Measurements from ENCODE around the gene SPATS2.
"Not testable (repeated sequence)": the region's sequence is repeated elsewhere in the genome, so short reads cannot be mapped to it uniquely, and the experiment has no call there.

SPATS2 gene

GRCh38 chr12:49422114-49422513 is 54.9 kb downstream of the SPATS2 start:
- CTCF ChIA-PET, result no interaction called here
- no peak for DNase-seq (ENCODE audit: extremely low spot score)
- POLR2A ChIA-PET, result interaction anchor here (1.6 kb wide), 1 partner anchor 55 kb away, joined by 5 read pairs; no protein-coding TSS in a partner anchor
- no peak for TF ChIP-seq FOXA1 (IDR thresholded peaks at IDR 0.05)
- no peak for TF ChIP-seq FOXK2 (IDR thresholded peaks at IDR 0.05)
- TF ChIP-seq SP1 (IDR thresholded peaks at IDR 0.05), result no peak
- no peak for TF ChIP-seq SUZ12 (IDR thresholded peaks at IDR 0.05)
- no peak for TF ChIP-seq ELF4 (IDR thresholded peaks at IDR 0.05)
- TF ChIP-seq FOXM1 (IDR thresholded peaks at IDR 0.05; ENCODE audit: borderline replicate concordance), result no peak
- TF ChIP-seq TARDBP (IDR thresholded peaks at IDR 0.05), result no peak
- no peak for TF ChIP-seq L3MBTL2 (conservative IDR thresholded peaks at IDR 0.05)
- no peak for TF ChIP-seq CTBP1 (IDR thresholded peaks at IDR 0.05; ENCODE audit: borderline replicate concordance)
- TF ChIP-seq PKNOX1 (IDR thresholded peaks at IDR 0.05), result no peak
- TF ChIP-seq LEF1 (IDR thresholded peaks at IDR 0.05; ENCODE audit: borderline replicate concordance), result no peak
- no peak for TF ChIP-seq ZNF384 (IDR thresholded peaks at IDR 0.05)
- no peak for TF ChIP-seq ARNT (IDR thresholded peaks at IDR 0.05)
- no peak for TF ChIP-seq BHLHE40 (IDR thresholded peaks at IDR 0.05; ENCODE audit: borderline replicate concordance)
- TF ChIP-seq HDGF (IDR thresholded peaks at IDR 0.05; ENCODE audit: borderline replicate concordance), result no peak

- no peak for DNase-seq (ENCODE audit: extremely low spot score)
- CTCF ChIA-PET, result interaction anchor here (0.5 to 0.8 kb wide), 3 partner anchors 19 to 153 kb away, joined by 3 to 4 read pairs (median 3); no protein-coding TSS in a partner anchor
- POLR2A ChIA-PET, result interaction anchor here (1.0 kb wide), 1 partner anchor 62 kb away, joined by 7 read pairs; the partner anchor contains the start of gene SPATS2
- no peak for TF ChIP-seq FOXA1 (IDR thresholded peaks at IDR 0.05)
- no peak for TF ChIP-seq ELF4 (IDR thresholded peaks at IDR 0.05)
- no peak for TF ChIP-seq CTBP1 (IDR thresholded peaks at IDR 0.05; ENCODE audit: borderline replicate concordance)
- TF ChIP-seq SUZ12 (IDR thresholded peaks at IDR 0.05), result no peak
- TF ChIP-seq FOXM1 (IDR thresholded peaks at IDR 0.05; ENCODE audit: borderline replicate concordance), result no peak
- no peak for TF ChIP-seq ZNF384 (IDR thresholded peaks at IDR 0.05)
- no peak for TF ChIP-seq ARNT (IDR thresholded peaks at IDR 0.05)
- no peak for TF ChIP-seq HDGF (IDR thresholded peaks at IDR 0.05; ENCODE audit: borderline replicate concordance)
- no peak for TF ChIP-seq FOXK2 (IDR thresholded peaks at IDR 0.05)
- no peak for TF ChIP-seq NFRKB (IDR thresholded peaks at IDR 0.05)
- no peak for TF ChIP-seq TARDBP (IDR thresholded peaks at IDR 0.05)
- no peak for TF ChIP-seq BHLHE40 (IDR thresholded peaks at IDR 0.05; ENCODE audit: borderline replicate concordance)
- no peak for TF ChIP-seq L3MBTL2 (conservative IDR thresholded peaks at IDR 0.05)
- no peak for TF ChIP-seq LEF1 (IDR thresholded peaks at IDR 0.05; ENCODE audit: borderline replicate concordance)
- TF ChIP-seq PKNOX1 (IDR thresholded peaks at IDR 0.05), result no peak
- no peak for TF ChIP-seq SP1 (IDR thresholded peaks at IDR 0.05)
Observed at GRCh38 chr12:49428793-49429192, 61.5 kb downstream of the SPATS2 start.

GRCh38 chr12:49432616-49433015 is 65.4 kb downstream of the SPATS2 start:
- ChIA-PET POLR2A (no interaction called here), CTCF (no interaction called here)
- no peak for TF ChIP-seq FOXA1 (IDR thresholded peaks at IDR 0.05)
- TF ChIP-seq SP1 (IDR thresholded peaks at IDR 0.05), result no peak
- TF ChIP-seq NFRKB (IDR thresholded peaks at IDR 0.05), result no peak
- TF ChIP-seq L3MBTL2 (conservative IDR thresholded peaks at IDR 0.05), result no peak
- TF ChIP-seq SUZ12 (IDR thresholded peaks at IDR 0.05), result no peak
- no peak for DNase-seq (ENCODE audit: extremely low spot score)

GRCh38 chr12:49436799-49437198 is 69.5 kb downstream of the SPATS2 start:
- POLR2A ChIA-PET; DNase-seq (ENCODE audit: extremely low spot score); CTCF ChIA-PET: not testable (repeated sequence)

GRCh38 chr12:49439042-49439441 is 71.8 kb downstream of the SPATS2 start:
- ChIA-PET POLR2A (interaction anchor here (0.7 kb wide), 1 partner anchor 308 kb away, joined by 3 read pairs; no protein-coding TSS in a partner anchor), CTCF (no interaction called here)
- TF ChIP-seq FOXM1 (IDR thresholded peaks at IDR 0.05; ENCODE audit: borderline replicate concordance) (no peak), SUZ12 (IDR thresholded peaks at IDR 0.05) (no peak)
- no peak for DNase-seq (ENCODE audit: extremely low spot score)

- no peak for DNase-seq (ENCODE audit: extremely low spot score)
- ChIA-PET CTCF (no interaction called here), POLR2A (no interaction called here)
- no peak for TF ChIP-seq HDGF (IDR thresholded peaks at IDR 0.05; ENCODE audit: borderline replicate concordance)
- no peak for TF ChIP-seq ARNT (IDR thresholded peaks at IDR 0.05)
- TF ChIP-seq PKNOX1 (IDR thresholded peaks at IDR 0.05), result no peak
- TF ChIP-seq TARDBP (IDR thresholded peaks at IDR 0.05), result no peak
Observed at GRCh38 chr12:49440035-49440434, 72.8 kb downstream of the SPATS2 start.

GRCh38 chr12:49442915-49443314 is 75.7 kb downstream of the SPATS2 start:
- no peak for TF ChIP-seq PKNOX1 (IDR thresholded peaks at IDR 0.05)
- no peak for TF ChIP-seq FOXM1 (IDR thresholded peaks at IDR 0.05; ENCODE audit: borderline replicate concordance)
- TF ChIP-seq ELF4 (IDR thresholded peaks at IDR 0.05), result no peak
- TF ChIP-seq TARDBP (IDR thresholded peaks at IDR 0.05), result no peak
- no peak for TF ChIP-seq SP1 (IDR thresholded peaks at IDR 0.05)
- CTCF ChIA-PET, result interaction anchor here (1.0 to 1.3 kb wide), 2 partner anchors 85 to 95 kb away, joined by 3 read pairs; no protein-coding TSS in a partner anchor
- no peak for DNase-seq (ENCODE audit: extremely low spot score)
- POLR2A ChIA-PET, result no interaction called here

Data from HEK293T (cell line).